Measurements from ENCODE around the gene LONP2.
"Not testable (repeated sequence)": the region's sequence is repeated elsewhere in the genome, so short reads cannot be mapped to it uniquely, and the experiment has no call there.

The LONP2 gene

GRCh38 chr16:48291754-48292153 lies 47.7 kb downstream of the LONP2 start:
- DNase-seq (ENCODE audit: low read depth, low spot score), result no peak

- DNase-seq (ENCODE audit: low read depth, low spot score), result no peak
Measured at GRCh38 chr16:48292452-48292851, 48.4 kb downstream of the LONP2 start.

GRCh38 chr16:48294724-48295123 lies 50.6 kb downstream of the LONP2 start:
- no peak for DNase-seq (ENCODE audit: low read depth, low spot score)

GRCh38 chr16:48295488-48296281 lies 51.6 kb downstream of the LONP2 start:
- no peak for DNase-seq (ENCODE audit: low read depth, low spot score)

GRCh38 chr16:48299471-48299870 lies 55.4 kb downstream of the LONP2 start:
- no peak for DNase-seq (ENCODE audit: low read depth, low spot score)

- DNase-seq (ENCODE audit: low read depth, low spot score), result no peak
Measured at GRCh38 chr16:48300391-48300856, 56.3 kb downstream of the LONP2 start.

GRCh38 chr16:48308535-48308934 lies 64.4 kb downstream of the LONP2 start:
- no peak for DNase-seq (ENCODE audit: low read depth, low spot score)

- no peak for DNase-seq (ENCODE audit: low read depth, low spot score)
Measured at GRCh38 chr16:48310908-48311641, 67.0 kb downstream of the LONP2 start.

GRCh38 chr16:48313905-48314304 lies 69.8 kb downstream of the LONP2 start:
- DNase-seq (ENCODE audit: low read depth, low spot score), result not testable (repeated sequence)

- DNase-seq (ENCODE audit: low read depth, low spot score), result no peak
Measured at GRCh38 chr16:48317026-48317425, 72.9 kb downstream of the LONP2 start.

- DNase-seq (ENCODE audit: low read depth, low spot score), result no peak
Measured at GRCh38 chr16:48317614-48318315, 73.7 kb downstream of the LONP2 start.

GRCh38 chr16:48318630-48319029 lies 74.5 kb downstream of the LONP2 start:
- DNase-seq (ENCODE audit: low read depth, low spot score), result peak; percentile 37

- no peak for DNase-seq (ENCODE audit: low read depth, low spot score)
Measured at GRCh38 chr16:48321317-48322036, 77.4 kb downstream of the LONP2 start.

- DNase-seq (ENCODE audit: low read depth, low spot score), result no peak
Measured at GRCh38 chr16:48323783-48324775, 80.0 kb downstream of the LONP2 start.

- DNase-seq (ENCODE audit: low read depth, low spot score), result no peak
Measured at GRCh38 chr16:48326915-48327314, 82.8 kb downstream of the LONP2 start.

GRCh38 chr16:48329138-48329537 lies 85.0 kb downstream of the LONP2 start:
- DNase-seq (ENCODE audit: low read depth, low spot score), result no peak

GRCh38 chr16:48330189-48330840 lies 86.2 kb downstream of the LONP2 start:
- DNase-seq (ENCODE audit: low read depth, low spot score), result no peak

- no peak for DNase-seq (ENCODE audit: low read depth, low spot score)
Measured at GRCh38 chr16:48330841-48331192, 86.7 kb downstream of the LONP2 start.

GRCh38 chr16:48332978-48333377 lies 88.9 kb downstream of the LONP2 start:
- no peak for DNase-seq (ENCODE audit: low read depth, low spot score)

GRCh38 chr16:48334325-48334724 lies 90.2 kb downstream of the LONP2 start:
- DNase-seq (ENCODE audit: low read depth, low spot score), result no peak

Measured in smooth muscle cell of the brain vasculature (primary cell).